ENCODE results near the gene SWT1. TPM values are rescaled to one million over a fixed set of nuclear protein-coding genes. Genes with fewer than 3 reads are reported as not detected.

Gene SWT1
- polyA plus RNA-seq, 1 of the 3 experiments (the other 2 are of a cell fraction) = 1.1 TPM

GRCh38 chr1:185263780-185264179, 106.8 kb downstream of the SWT1 start:
- TF ChIP-seq GATA2 (CRISPR knock-in tag; IDR thresholded peaks at IDR 0.05) (peak; percentile 23; the same call in 1 of the 2 replicates), MAX (IDR thresholded peaks at IDR 0.05; ENCODE audit: low read depth) (no peak), TCF12 (IDR thresholded peaks at IDR 0.05) (no peak), TEAD4 (IDR thresholded peaks at IDR 0.05; ENCODE audit: borderline replicate concordance, insufficient read depth) (no peak), ELF1 (IDR thresholded peaks at IDR 0.05) (no peak), RFX5 (IDR thresholded peaks at IDR 0.05; ENCODE audit: low read length) (no peak)
- Histone ChIP-seq H3K27ac (ENCODE audit: low read depth in 2 of 2, low read length in 1 of 2) (no peak overlapping the region), H3K4me3 (ENCODE audit: low read depth in 2 of 2, low read length in 1 of 2) (no peak overlapping the region), H3K9me3 (no peaks in the 10 kb centered on the region), H4K20me1 (ENCODE audit: insufficient read depth) (no peaks in the 10 kb centered on the region), H3F3A (replicated peaks; ENCODE audit: insufficient read depth) (no peaks in the 10 kb centered on the region), H3K27me3 (ENCODE audit: insufficient read depth) (no peaks in the 10 kb centered on the region), H3K9ac (no peak overlapping the region), H2AFZ (ENCODE audit: low read depth) (no peak overlapping the region), H3K79me2 (ENCODE audit: insufficient read depth) (no peaks in the 10 kb centered on the region), H3K4me2 (no peak overlapping the region), H3K4me1 (ENCODE audit: control insufficient read depth in 1 of 2, insufficient read depth in 2 of 2, low read depth in 1 of 2, low read length in 1 of 2) (peaks cover 0 to 6% of the 10 kb centered on the region in 2 experiments; a peak in 3 of 4 replicates), H3K9me2 (no peaks in the 10 kb centered on the region), H3K36me3 (replicated peaks in 1 of 2; ENCODE audit: control insufficient read depth in 1 of 2, insufficient read depth in 2 of 2, low read length in 1 of 2) (no peaks in the 10 kb centered on the region)
- 56% methylated on average over 1 of the region's 1 CpG for WGBS (ENCODE audit: low lambda C conversion rate)
- CTCF ChIA-PET = interaction anchor here (1.0 kb wide), 1 partner anchor 282 kb away, joined by 3 read pairs; no protein-coding TSS in a partner anchor
- no peak for DNase-seq
- POLR2A ChIA-PET = interaction anchor here (0.8 to 2.0 kb wide), 2 partner anchors 52 to 459 kb away, joined by 3 to 5 read pairs; no protein-coding TSS in a partner anchor

- TF ChIP-seq CTCF (IDR thresholded peaks at IDR 0.05) = no peak
- no peak for TF ChIP-seq MEF2A (IDR thresholded peaks at IDR 0.05; ENCODE audit: borderline replicate concordance, low read depth)
- no peak for TF ChIP-seq NRF1 (IDR thresholded peaks at IDR 0.05; ENCODE audit: low read depth, low read length)
- TF ChIP-seq SMC3 (IDR thresholded peaks at IDR 0.05; ENCODE audit: low read depth, low read length) = no peak
- no peak for TF ChIP-seq FOXM1 (IDR thresholded peaks at IDR 0.05; ENCODE audit: low read depth)
- TF ChIP-seq GATA2 (CRISPR knock-in tag; IDR thresholded peaks at IDR 0.05) = no peak
- TF ChIP-seq PBX3 (IDR thresholded peaks at IDR 0.05) = no peak
- TF ChIP-seq TEAD4 (IDR thresholded peaks at IDR 0.05; ENCODE audit: borderline replicate concordance, insufficient read depth) = no peak
- no peak for TF ChIP-seq TAF1 (IDR thresholded peaks at IDR 0.05; ENCODE audit: borderline replicate concordance, low read depth, low read length)
- TF ChIP-seq RCOR1 (IDR thresholded peaks at IDR 0.05; ENCODE audit: low read length) = no peak
- TF ChIP-seq IRF3 (IDR thresholded peaks at IDR 0.05; ENCODE audit: low read depth, low read length) = no peak
- no peak for TF ChIP-seq YY1 (IDR thresholded peaks at IDR 0.05; ENCODE audit: low read depth)
- TF ChIP-seq RXRA (IDR thresholded peaks at IDR 0.05; ENCODE audit: borderline replicate concordance, low read depth) = no peak
- no peak for TF ChIP-seq MAX (IDR thresholded peaks at IDR 0.05; ENCODE audit: low read depth)
- TF ChIP-seq GABPA (IDR thresholded peaks at IDR 0.05; ENCODE audit: low read depth) = no peak
- TF ChIP-seq CHD2 (IDR thresholded peaks at IDR 0.05; ENCODE audit: low read length, partially characterized antibody) = no peak
- TF ChIP-seq ELF1 (IDR thresholded peaks at IDR 0.05) = no peak
- Histone ChIP-seq H3K27me3 (ENCODE audit: insufficient read depth) (no peaks in the 10 kb centered on the region), H3K36me3 (replicated peaks in 1 of 2; ENCODE audit: control insufficient read depth in 1 of 2, insufficient read depth in 2 of 2, low read length in 1 of 2) (no peaks in the 10 kb centered on the region), H3K27ac (ENCODE audit: low read depth in 2 of 2, low read length in 1 of 2) (no peak overlapping the region), H3K4me2 (no peak overlapping the region), H3F3A (replicated peaks; ENCODE audit: insufficient read depth) (no peaks in the 10 kb centered on the region), H3K79me2 (ENCODE audit: insufficient read depth) (no peaks in the 10 kb centered on the region), H3K9ac (no peak overlapping the region), H3K4me3 (ENCODE audit: low read depth in 2 of 2, low read length in 1 of 2) (no peak overlapping the region), H4K20me1 (ENCODE audit: insufficient read depth) (no peaks in the 10 kb centered on the region), H2AFZ (ENCODE audit: low read depth) (no peak overlapping the region), H3K4me1 (ENCODE audit: control insufficient read depth in 1 of 2, insufficient read depth in 2 of 2, low read depth in 1 of 2, low read length in 1 of 2) (no peaks in the 10 kb centered on the region; a peak in 2 of 4 replicates), H3K9me2 (no peaks in the 10 kb centered on the region), H3K9me3 (no peaks in the 10 kb centered on the region)
- ChIA-PET POLR2A (no interaction called here), CTCF (interaction anchor here (1.0 to 1.1 kb wide), 2 partner anchors 13 to 16 kb away, joined by 3 read pairs; no protein-coding TSS in a partner anchor)
- WGBS (ENCODE audit: low lambda C conversion rate) = 82% methylated on average over 4 of the region's 4 CpGs
- no peak for DNase-seq
Measured at GRCh38 chr1:185265314-185265713, 108.3 kb downstream of the SWT1 start.
